Measurements from ENCODE around the gene NOL4L. TPM values are rescaled to one million over a fixed set of nuclear protein-coding genes. Genes with fewer than 3 reads are reported as not detected.

Gene NOL4L
- polyA plus RNA-seq, 3 donors: 1.1 to 30.9 (median 2.8) TPM

DNA sequence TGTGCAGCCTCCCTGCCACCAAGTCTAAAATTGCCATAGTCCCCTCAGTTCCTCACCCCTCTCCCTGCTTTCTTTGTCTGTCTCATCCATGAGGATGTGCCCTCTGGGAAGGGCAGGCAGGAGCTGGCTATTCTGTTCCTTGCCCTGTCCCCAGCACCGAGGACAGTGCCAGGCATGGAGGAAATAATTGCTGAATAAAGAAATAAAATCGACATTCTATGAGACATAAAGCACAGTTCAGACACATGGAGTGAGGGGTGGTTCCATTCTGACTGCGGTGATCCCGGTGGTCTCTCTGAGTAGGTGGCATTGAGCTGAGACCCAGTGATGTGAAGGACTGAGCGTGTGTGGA lies 23.5 kb upstream of the NOL4L start:
- peaks cover 4 to 6% of the 10 kb centered on the region in 2 donors for H3K36me3 Mint-ChIP-seq
- Histone ChIP-seq H3K79me2 (ENCODE audit: insufficient read depth, low read length) (no peaks in the 10 kb centered on the region), H3K27ac (ENCODE audit: low read depth in 1 of 2, low read length in 2 of 2) (no peak overlapping the region), H3K4me1 (ENCODE audit: control insufficient read depth in 1 of 2, insufficient read depth in 2 of 2, low read length in 2 of 2) (peaks cover 35 to 40% of the 10 kb centered on the region in 2 donors), H3K9me3 (replicated peaks in 1 of 2; ENCODE audit: control insufficient read depth in 1 of 2, insufficient read depth in 1 of 2, low read length in 2 of 2) (no peaks in the 10 kb centered on the region), H3K4me3 (replicated peaks in 1 of 3; ENCODE audit: low read depth in 2 of 3, low read length in 3 of 3) (no peak overlapping the region), H4K20me1 (ENCODE audit: insufficient read depth, low read length) (no peaks in the 10 kb centered on the region), H3K27me3 (ENCODE audit: control insufficient read depth in 2 of 2, insufficient read depth in 2 of 2, low read length in 2 of 2) (no peaks in the 10 kb centered on the region), H3K36me3 (replicated peaks in 1 of 2; ENCODE audit: control insufficient read depth in 1 of 2, insufficient read depth in 2 of 2, low read length in 2 of 2) (no peaks in the 10 kb centered on the region), H3K9ac (ENCODE audit: insufficient read depth, low read length, poor library complexity, severe bottlenecking) (no peak overlapping the region), H3K4me2 (replicated peaks; ENCODE audit: extremely low read depth, low read length, poor library complexity, severe bottlenecking) (no peak overlapping the region), H2AFZ (ENCODE audit: insufficient read depth, low read depth, low read length, poor library complexity, severe bottlenecking) (no peak overlapping the region)
- H3K27me3 Mint-ChIP-seq (ENCODE audit: low read depth in 3 of 3): peaks cover 0 to 9% (median 3%) of the 10 kb centered on the region in 3 donors
- H3K27ac Mint-ChIP-seq: no peak overlapping the region
- TF ChIP-seq CTCF (IDR thresholded peaks at IDR 0.05): no peak
- 92% methylated on average over 5 of the region's 5 CpGs for WGBS (ENCODE audit: insufficient coverage)
- H3K4me3 Mint-ChIP-seq: no peak overlapping the region
- no peak for DNase-seq
- H3K4me1 Mint-ChIP-seq: peaks cover 13% of the 10 kb centered on the region
- peaks cover 0 to 4% (median 0%) of the 10 kb centered on the region in 7 donors for H3K9me3 Mint-ChIP-seq
- intact Hi-C loops (cut with micrococcal nuclease): no loop called here

DNA sequence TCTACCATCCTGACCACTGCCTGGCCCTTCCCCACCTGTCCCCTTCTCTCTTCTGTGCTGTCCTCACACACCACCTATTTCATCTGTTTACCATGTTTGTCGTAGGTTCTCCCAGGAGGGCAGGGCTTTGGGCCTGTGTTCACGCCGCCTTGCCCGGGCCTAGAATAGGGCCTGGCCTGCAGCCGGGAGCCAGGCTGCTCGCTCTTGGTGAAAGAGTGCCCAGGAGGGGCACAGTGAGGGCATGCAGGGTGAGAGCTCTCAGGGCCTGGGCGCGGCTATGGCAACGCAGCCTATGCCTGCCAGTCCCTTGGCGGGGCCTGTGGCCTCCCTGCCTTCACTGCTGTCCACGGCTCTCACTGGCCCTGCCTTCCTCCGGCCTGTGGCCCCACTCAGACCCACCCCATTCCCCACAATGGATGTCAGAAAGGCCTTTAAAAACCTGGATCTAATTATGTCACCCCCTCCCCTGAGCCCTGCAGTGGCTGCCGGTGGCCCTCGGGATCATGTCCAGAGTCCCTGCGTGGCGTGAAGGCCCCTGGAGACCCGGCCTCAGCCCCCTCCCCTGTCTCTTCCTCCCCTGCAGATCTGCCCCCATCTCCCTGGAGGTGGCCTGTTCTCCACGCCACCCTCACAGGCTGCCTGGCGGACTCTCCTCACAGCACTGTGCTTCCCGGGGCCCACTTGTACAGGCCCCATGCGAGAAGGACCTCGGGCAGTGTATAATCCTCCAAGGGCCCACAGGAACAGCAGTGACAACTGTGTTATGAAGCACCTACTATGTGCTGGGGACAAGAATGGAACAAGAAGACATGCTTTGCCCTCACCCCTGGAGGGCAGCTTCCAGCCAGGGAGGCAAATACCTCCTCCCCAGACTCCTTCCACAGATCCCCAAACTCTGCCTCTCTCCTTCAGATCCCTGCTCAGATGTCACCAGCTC lies 22.9 kb upstream of the NOL4L start:
- Mint-ChIP-seq H3K4me1 (peaks cover 17% of the 10 kb centered on the region), H3K36me3 (peaks cover 4 to 6% of the 10 kb centered on the region in 2 donors), H3K27me3 (ENCODE audit: low read depth in 3 of 3) (peaks cover 0 to 9% (median 2%) of the 10 kb centered on the region in 3 donors), H3K9me3 (no peaks in the 10 kb centered on the region), H3K4me3 (no peak overlapping the region), H3K27ac (peak overlapping the region in 1 of 7 donors; percentile 13)
- H3K9me3 ChIP-seq (replicated peaks in 1 of 2; ENCODE audit: control insufficient read depth in 1 of 2, insufficient read depth in 1 of 2, low read length in 2 of 2): no peaks in the 10 kb centered on the region
- H3K27ac ChIP-seq (ENCODE audit: low read depth in 1 of 2, low read length in 2 of 2): no peak overlapping the region
- no peak for DNase-seq
- H3K27me3 ChIP-seq (ENCODE audit: control insufficient read depth in 2 of 2, insufficient read depth in 2 of 2, low read length in 2 of 2): no peaks in the 10 kb centered on the region
- no peak overlapping the region for H3K4me2 ChIP-seq (replicated peaks; ENCODE audit: extremely low read depth, low read length, poor library complexity, severe bottlenecking)
- H2AFZ ChIP-seq (ENCODE audit: insufficient read depth, low read depth, low read length, poor library complexity, severe bottlenecking): no peak overlapping the region
- TF ChIP-seq CTCF (IDR thresholded peaks at IDR 0.05): no peak
- intact Hi-C loops (cut with micrococcal nuclease): no loop called here
- H4K20me1 ChIP-seq (ENCODE audit: insufficient read depth, low read length): no peaks in the 10 kb centered on the region
- H3K4me3 ChIP-seq (replicated peaks in 1 of 3; ENCODE audit: low read depth in 2 of 3, low read length in 3 of 3): no peak overlapping the region
- H3K79me2 ChIP-seq (ENCODE audit: insufficient read depth, low read length): no peaks in the 10 kb centered on the region
- peaks cover 41 to 47% of the 10 kb centered on the region in 2 donors for H3K4me1 ChIP-seq (ENCODE audit: control insufficient read depth in 1 of 2, insufficient read depth in 2 of 2, low read length in 2 of 2)
- no peak overlapping the region for H3K9ac ChIP-seq (ENCODE audit: insufficient read depth, low read length, poor library complexity, severe bottlenecking)
- WGBS (ENCODE audit: insufficient coverage): 89% methylated on average over 19 of the region's 22 CpGs
- H3K36me3 ChIP-seq (replicated peaks in 1 of 2; ENCODE audit: control insufficient read depth in 1 of 2, insufficient read depth in 2 of 2, low read length in 2 of 2): no peaks in the 10 kb centered on the region

All from CD14-positive monocyte (primary cell).